Measurements from ENCODE around the gene BCL2.

The BCL2 gene

DNA sequence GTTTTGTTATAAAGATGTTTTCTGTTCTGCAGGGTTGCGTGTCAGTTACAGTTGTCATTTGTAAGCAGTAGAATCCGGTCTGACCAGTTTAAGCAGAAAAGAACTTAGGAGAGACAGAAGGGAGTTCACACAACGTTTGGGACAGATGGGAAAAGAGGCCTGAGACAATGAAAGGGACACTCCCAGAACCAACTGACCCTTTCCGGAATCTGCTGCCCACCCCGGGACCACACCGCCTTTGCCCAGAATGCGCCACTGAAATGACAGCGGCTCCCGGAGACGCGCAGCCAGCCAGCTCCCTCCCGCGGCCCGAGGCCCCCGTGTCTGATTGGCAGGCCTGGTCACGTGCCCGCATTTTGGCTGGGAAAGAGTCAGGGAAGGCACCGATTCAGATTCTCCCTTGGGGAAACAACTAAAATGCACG, 244.6 kb downstream of the BCL2 start:
- peak; percentile 88 for DNase-seq

DNA sequence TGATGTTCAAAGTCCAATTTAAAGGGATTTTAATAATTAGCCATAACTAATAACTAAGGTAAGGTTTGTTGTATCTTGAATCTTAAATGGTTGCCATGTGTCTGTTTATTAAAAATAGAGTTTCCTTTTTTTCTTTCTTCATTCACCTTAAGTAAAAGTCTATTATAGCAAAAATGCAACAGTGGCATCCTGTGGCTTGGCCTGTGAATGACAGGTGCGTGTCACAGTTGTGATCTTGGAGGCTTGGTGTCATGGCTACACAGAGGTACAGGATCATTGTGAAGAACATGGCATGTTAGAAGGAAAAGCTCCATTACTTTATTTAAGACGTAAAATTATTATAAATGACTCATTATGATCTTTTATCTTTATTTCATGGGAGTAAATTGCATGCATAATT, 246.1 kb downstream of the BCL2 start:
- DNase-seq = peak; percentile 51

All from OCI-M1 (cell line).